HG03558 (cell line): Measurements from ENCODE around the gene KLHL34.

ENCODE experiments used
- ATAC-seq: cut with Tn5 transposase; IDR thresholded peaks from one replicate; pipeline ENCODE4 v1.9.1; 2021; ENCODE audit warnings: moderate number of reproducible peaks; ENCODE audit not compliant: unreplicated experiment; ENCODE audit errors: extremely low read depth

Gene KLHL34

DNA sequence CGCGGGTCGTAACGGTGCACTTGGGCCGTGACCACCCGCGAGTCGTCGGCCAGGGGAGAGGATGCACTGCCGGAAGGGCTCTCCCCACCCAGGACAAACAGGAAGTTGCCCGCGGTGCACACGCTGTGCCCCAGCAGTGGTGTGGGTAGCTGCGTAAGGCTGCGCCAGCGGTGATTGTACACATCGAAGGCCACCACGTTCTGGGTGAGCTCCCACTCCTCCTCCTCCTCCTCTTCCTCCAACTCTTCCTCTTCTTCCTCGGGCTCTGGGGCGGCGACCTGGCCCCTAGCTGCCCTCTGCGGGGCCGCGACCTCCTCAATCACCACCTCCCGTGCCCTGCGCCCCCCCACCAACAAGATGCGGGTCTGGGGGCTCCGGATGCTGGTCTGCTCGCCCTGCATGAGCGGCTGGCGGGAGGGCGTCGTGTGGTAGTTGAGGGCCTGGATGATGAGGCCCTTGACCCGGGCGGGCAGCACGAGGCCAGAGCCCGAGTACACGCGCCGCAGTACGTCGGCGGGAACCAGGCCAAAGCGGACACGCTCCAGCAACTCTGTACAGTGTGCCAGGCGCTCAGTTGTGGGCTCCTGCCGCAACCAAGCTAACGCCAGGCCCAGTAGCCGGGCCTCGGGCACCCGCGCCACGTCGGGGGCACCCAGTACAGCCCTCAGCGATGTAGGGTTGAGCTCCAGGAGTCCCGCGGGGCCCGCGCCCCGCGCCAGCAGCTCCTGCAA is 1.4 kb downstream of the KLHL34 start:
- no peak for ATAC-seq

DNA sequence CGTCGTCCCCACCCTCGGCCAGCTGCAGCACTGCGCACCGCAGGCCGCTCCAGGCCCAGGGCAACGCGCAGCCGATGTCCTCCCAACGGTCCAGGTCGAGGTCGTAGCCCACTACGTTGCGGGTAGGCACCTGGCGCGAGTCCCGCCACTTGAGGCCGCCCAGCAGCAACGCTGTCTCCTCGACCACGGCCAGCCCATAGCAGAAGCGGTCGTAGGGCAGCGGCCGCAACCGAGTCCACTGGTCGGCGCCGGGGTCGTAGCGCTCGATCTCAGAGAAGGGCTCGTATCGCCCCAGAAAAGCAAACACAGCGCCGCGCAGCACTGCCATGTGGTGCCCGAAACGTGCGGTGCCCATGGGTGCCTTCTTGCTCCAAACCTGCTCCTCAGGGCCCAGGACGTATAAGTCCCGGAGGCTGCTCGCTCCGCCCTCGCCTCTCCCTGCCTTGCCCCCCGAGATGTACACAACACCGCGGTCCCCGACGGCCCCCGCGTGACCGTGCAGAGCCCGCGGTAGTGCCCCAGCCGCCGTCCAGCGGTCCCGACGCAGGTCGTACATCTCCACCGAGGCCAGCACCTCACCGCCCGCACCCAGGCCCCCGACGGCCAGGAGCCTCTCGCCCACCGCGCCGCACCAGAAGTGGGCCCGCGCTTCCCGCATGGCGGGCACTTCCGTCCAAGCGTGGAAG is 2.1 kb downstream of the KLHL34 start:
- ATAC-seq, result no peak

DNA sequence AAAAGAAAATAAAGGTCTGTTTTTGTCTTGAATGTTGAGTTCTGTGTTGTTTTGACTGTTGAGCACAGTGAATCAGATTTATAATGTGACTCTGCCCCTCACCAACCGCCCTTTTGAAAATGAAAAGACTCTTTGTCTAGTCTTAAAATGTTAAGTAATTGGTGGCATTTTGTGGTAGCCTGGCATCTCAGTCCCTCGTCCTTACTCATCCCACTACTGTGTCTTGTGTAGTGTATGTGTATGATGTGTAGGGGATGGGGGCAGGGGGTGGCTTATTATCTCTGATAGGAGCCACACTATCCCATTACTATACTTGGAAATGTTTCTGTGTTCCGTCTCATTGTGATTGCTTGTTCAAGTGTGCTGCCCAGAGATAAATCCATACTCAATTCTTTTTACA is 12.2 kb downstream of the KLHL34 start:
- no peak for ATAC-seq

DNA sequence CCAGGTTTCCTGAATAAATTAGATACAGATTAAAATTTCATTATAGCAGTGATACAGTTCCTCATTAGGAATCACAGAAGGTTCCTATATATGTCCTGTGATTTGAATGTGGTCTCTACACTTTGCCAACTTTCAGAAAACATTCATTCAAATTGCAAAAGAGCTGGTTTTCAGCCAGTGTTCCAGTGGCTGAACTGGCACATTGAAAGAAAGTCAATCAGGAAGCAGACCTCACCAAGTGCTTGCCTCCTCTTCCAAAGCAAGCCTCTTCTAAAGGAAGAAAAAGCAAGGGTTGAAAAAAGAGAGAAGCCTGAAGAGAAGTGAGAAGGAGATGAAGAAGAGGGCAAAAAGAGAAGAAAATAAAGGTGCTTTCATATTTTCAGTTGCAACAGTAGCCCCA is 12.7 kb downstream of the KLHL34 start:
- ATAC-seq, result no peak

DNA sequence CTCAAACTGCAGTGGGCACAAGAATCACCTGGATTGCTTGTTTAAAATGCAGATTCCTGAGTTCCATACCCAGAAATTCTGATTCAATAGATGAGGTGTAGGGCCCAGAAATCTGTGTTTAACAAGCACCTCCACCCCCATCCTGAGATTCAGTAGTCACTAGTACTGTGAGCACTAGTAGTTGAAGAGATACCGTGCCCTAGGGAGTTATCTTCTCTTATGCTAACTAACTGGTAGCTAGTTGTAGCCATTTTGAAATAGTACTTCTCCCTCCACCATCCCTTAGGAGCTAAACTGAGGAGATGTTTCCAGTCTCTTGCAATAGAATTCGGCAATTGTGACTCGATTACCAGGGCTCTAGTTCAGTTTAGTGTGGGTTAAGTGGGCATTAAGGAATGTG is 18.4 kb downstream of the KLHL34 start:
- no peak for ATAC-seq

DNA sequence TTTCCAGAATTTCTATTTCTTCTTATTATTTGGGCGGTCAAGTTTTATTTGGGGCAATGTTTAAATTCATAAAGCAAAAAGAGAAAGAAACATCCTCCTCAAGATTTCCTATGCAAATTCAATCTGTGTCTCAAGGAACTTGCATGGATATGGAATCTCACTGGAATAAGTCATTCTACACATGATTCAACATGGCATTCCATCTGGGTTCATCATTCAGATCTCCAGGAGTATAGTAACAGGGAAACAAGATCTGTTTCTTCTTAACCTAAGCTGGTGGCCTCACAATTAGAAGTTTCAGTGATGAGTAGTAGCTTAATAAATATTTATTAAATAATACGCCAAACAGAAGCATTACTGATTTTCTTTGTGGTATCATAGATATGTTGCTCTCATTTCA is 19.8 kb downstream of the KLHL34 start:
- no peak for ATAC-seq

DNA sequence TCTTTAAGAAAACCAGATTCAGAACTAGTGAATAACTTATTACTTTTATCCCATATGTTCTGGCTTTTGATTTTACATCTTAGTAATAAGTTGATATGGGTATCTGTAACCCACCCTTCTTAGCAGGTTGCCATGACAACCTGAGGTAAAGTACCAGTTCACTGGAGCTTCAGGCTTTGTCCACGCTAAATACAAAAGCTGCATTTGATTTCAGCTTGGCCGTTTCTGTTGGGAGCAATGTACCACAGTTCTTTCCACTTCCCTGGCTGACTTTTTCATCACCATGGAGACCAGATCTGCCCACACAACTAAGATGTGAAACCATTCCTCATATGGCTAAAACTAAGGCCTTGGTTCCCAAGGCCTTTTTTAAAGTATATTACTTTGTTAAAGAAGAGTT is 26.1 kb downstream of the KLHL34 start:
- no peak for ATAC-seq

DNA sequence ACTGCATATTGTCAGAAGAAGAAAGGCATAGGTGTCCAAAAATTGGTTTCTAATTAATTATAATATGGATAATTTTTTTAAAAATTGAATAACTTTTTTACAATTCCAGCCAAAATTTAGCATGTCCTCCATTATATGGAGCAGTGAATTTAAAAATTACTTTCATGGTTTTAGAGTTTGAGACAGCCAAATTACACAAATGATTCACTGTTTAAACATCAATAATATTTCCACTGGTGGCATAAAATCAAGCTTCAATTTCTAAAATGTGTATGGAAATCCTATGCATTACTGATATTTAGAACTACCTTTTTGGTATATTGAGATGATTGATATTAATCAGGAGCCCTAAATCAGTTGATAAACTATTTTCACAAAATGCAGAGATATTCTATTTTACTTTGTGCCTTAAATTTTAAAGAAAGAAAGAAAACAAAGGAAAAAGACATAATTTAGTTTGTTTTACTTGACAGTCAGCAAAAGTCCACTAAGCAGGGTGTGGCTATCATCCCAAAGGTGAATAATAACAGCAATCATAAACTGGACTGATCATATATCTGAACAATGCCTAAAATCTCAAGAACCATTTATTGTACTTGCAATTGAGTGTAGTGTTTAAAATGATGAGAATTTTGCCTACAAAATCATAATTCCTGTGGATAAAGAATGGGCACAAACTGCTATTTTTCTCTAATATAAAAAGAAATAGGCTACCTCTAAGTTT is 34.2 kb downstream of the KLHL34 start:
- ATAC-seq, result no peak

DNA sequence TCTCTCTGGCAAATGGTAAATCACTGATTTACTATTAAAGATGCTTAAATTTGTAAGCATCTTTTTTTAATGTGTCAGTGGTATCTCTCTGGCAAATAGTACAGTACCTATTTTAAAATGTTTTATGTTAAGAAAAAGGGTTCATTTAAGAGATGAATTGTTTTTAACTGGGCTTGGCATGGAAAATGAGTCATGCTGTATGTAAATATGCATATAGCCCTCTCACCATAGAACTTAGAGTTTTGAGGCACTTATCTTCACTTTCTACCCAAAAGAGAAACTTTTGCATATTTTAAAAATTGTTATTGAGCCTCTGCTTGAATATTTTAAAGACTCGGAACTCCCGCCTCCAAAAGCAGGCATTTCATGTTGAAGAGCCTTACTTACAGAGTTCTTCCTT is 37.9 kb downstream of the KLHL34 start:
- no peak for ATAC-seq

DNA sequence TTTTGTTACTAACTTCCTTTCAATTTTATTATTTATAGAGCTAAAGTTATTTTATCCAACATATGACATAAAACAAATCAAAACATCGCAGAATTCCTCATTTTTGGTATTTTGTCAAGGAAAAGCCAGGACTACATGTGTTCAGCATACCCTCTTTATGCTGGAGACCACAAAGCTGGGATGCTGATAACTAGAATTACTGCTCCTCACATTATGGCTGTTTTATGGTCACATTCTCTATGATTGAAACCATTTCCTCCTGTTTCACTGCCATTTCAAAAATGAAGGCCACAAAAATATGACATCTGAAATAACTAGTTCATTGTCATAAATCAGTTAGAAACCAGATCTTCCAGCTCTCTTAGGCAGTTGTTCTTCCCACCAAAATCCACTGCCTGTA is 41.7 kb downstream of the KLHL34 start:
- no peak for ATAC-seq

DNA sequence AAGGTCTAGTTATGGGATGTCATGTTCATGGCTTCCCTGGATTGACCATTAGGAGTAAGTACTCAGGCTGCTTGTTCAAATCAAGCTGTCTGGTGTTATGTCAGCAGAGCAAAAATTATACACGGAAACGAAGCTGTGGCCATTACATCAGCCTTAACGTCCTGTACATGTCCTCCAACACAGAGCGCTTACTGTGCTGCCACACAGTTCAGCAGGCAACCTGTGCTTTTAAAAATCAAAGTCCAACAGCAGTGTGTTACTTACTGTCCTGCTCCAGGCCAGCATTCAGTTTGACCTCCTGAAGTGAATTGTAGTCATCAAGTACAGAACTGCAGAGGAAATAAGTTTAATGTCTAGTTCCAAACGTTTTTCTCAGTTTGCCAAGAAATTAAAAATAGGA is 46.0 kb downstream of the KLHL34 start:
- ATAC-seq, result no peak

DNA sequence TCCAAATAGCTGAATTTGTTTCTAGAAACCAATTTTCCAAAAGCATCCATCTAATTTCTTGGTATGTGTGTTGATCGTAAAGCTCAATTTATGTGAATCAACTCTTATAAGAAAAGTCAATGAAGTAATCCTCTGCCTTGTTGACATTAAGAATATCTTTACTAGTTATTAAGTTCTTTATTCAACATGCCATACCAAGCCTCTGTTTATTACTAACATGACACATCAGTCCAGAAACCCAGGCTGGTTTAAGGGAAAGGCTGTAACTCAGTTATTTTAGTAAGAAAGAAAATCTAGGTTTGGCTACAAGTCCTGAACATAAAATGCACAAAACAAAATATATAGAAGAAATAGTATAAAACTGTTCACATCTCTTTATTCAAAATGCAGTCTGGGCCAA is 48.0 kb downstream of the KLHL34 start:
- ATAC-seq, result no peak

DNA sequence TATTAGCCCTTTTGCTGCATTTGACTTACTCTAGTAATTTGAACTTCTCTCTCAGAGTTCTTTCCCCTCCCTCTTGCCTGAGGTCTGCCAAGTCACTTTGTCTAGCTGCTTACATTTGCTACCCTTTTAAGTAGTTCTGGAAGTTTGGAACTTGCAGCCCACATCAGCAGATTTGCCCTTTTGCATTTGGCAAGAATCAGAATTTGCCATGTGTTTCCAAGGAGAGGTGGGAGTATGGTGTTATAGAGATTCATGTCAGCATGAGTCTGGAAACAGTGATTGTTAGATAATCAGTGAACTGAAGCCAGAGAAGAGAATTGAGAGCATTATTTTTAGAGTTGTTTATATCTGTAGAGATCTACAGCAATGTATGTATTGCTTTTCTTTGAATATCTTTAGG is 52.1 kb downstream of the KLHL34 start:
- no peak for ATAC-seq
